ENCODE data around the gene SZT2. TPM values are rescaled to one million over a fixed set of nuclear protein-coding genes. Genes with fewer than 3 reads are reported as not detected.

SZT2 gene
- total and polyA plus RNA-seq, 2 of the 4 experiments (the other 2 are of a cell fraction): 9.5 to 14.3 TPM

GRCh38 chr1:43431676-43432075 is 42.0 kb downstream of the SZT2 start:
- no peak overlapping the region for H2AFZ ChIP-seq (replicated peaks; ENCODE audit: low read length, poor library complexity)
- H3K36me3 ChIP-seq (ENCODE audit: control insufficient read depth, insufficient read depth, low read length): peaks cover 78% of the 10 kb centered on the region
- H2BK5ac ChIP-seq (ENCODE audit: low read depth, low read length, poor library complexity, severe bottlenecking): no peak overlapping the region
- no peak overlapping the region for H3K18ac ChIP-seq (ENCODE audit: low read depth, low read length)
- H3K4ac ChIP-seq (ENCODE audit: low read depth, low read length): no peak overlapping the region
- CTCF ChIA-PET: no interaction called here
- WGBS, 2 experiments (ENCODE audit: extremely low coverage in 2 of 2, insufficient read length in 1 of 2): 100% methylated on average over 1 of the region's 9 CpGs; no CpG with 5 or more reads in 1 of the 2 experiments
- intact Hi-C loops (cut with micrococcal nuclease) (no loop called here), in situ Hi-C loops (cut with MboI; ENCODE audit: low sequenced_read_pairs) (no loop called here), dilution Hi-C loops (cut with HindIII; ENCODE audit: low sequenced_read_pairs, unreplicated experiment) (no loop called here)
- H3K4me3 ChIP-seq (ENCODE audit: insufficient read depth, low read depth, low read length): no peak overlapping the region
- TF ChIP-seq CHD1 (IDR thresholded peaks at IDR 0.05; ENCODE audit: low read depth, low read length) (no peak), POLR2A (IDR thresholded peaks at IDR 0.05; ENCODE audit: low read depth, low read length) (no peak), RCOR1 (IDR thresholded peaks at IDR 0.05; ENCODE audit: insufficient replicate concordance, low read length) (no peak), MAZ (IDR thresholded peaks at IDR 0.05; ENCODE audit: borderline replicate concordance, low read depth, low read length) (no peak), MXI1 (IDR thresholded peaks at IDR 0.05; ENCODE audit: borderline replicate concordance, low read depth, low read length) (no peak), SMC3 (IDR thresholded peaks at IDR 0.05; ENCODE audit: low read depth, low read length) (no peak), BHLHE40 (IDR thresholded peaks at IDR 0.05; ENCODE audit: low read depth, low read length) (no peak), USF2 (IDR thresholded peaks at IDR 0.05; ENCODE audit: low read depth, low read length) (no peak), RFX5 (IDR thresholded peaks at IDR 0.05; ENCODE audit: low read depth, low read length) (no peak), NFE2L2 (IDR thresholded peaks at IDR 0.05; ENCODE audit: low read depth, low read length) (no peak), CEBPB (IDR thresholded peaks at IDR 0.05; ENCODE audit: low read depth, low read length) (no peak), FOS (IDR thresholded peaks at IDR 0.05; ENCODE audit: low read depth, low read length) (no peak), RAD21 (IDR thresholded peaks at IDR 0.05; ENCODE audit: low read length) (no peak), MAFK (IDR thresholded peaks at IDR 0.05; ENCODE audit: low read depth, low read length) (no peak)
- TF ChIP-seq, protein P1, sequence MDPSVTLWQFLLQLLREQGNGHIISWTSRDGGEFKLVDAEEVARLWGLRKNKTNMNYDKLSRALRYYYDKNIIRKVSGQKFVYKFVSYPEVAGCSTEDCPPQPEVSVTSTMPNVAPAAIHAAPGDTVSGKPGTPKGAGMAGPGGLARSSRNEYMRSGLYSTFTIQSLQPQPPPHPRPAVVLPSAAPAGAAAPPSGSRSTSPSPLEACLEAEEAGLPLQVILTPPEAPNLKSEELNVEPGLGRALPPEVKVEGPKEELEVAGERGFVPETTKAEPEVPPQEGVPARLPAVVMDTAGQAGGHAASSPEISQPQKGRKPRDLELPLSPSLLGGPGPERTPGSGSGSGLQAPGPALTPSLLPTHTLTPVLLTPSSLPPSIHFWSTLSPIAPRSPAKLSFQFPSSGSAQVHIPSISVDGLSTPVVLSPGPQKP (IDR thresholded peaks at IDR 0.05; ENCODE audit: borderline replicate concordance, low read depth, low read length): no peak
- TF ChIP-seq, protein P2, sequence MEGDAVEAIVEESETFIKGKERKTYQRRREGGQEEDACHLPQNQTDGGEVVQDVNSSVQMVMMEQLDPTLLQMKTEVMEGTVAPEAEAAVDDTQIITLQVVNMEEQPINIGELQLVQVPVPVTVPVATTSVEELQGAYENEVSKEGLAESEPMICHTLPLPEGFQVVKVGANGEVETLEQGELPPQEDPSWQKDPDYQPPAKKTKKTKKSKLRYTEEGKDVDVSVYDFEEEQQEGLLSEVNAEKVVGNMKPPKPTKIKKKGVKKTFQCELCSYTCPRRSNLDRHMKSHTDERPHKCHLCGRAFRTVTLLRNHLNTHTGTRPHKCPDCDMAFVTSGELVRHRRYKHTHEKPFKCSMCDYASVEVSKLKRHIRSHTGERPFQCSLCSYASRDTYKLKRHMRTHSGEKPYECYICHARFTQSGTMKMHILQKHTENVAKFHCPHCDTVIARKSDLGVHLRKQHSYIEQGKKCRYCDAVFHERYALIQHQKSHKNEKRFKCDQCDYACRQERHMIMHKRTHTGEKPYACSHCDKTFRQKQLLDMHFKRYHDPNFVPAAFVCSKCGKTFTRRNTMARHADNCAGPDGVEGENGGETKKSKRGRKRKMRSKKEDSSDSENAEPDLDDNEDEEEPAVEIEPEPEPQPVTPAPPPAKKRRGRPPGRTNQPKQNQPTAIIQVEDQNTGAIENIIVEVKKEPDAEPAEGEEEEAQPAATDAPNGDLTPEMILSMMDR (conservative IDR thresholded peaks at IDR 0.05; ENCODE audit: low read depth, low read length): no peak
- BruUV-seq (replicated peaks): no TSS peak
- no peak overlapping the region for H2BK120ac ChIP-seq (ENCODE audit: low read depth, low read length)
- H2BK20ac ChIP-seq (ENCODE audit: low read depth, low read length): no peak overlapping the region
- H4K20me1 ChIP-seq (ENCODE audit: insufficient read depth, low read length): no peaks in the 10 kb centered on the region
- no peak overlapping the region for H4K8ac ChIP-seq (ENCODE audit: low read depth in 2 of 2, low read length in 2 of 2)
- H3K14ac ChIP-seq (replicated peaks; ENCODE audit: low read depth, low read length): no peak overlapping the region
- H3K27me3 ChIP-seq (ENCODE audit: control insufficient read depth, insufficient read depth, low read length): no peaks in the 10 kb centered on the region
- H3K4me1 ChIP-seq (ENCODE audit: control insufficient read depth, insufficient read depth, low read length): peaks cover 2% of the 10 kb centered on the region; the same call in 1 of the 2 replicates
- no peak overlapping the region for H3K4me2 ChIP-seq (ENCODE audit: low read depth, low read length)
- no peak overlapping the region for H2AK5ac ChIP-seq (ENCODE audit: low read depth, low read length)
- H3K56ac ChIP-seq (ENCODE audit: extremely low read depth, insufficient read depth, low read length): no peak overlapping the region
- no peak for ATAC-seq (ENCODE audit: low read depth)
- no peak overlapping the region for H2AK9ac ChIP-seq (replicated peaks; ENCODE audit: low read depth, low read length, poor library complexity)
- no peaks in the 10 kb centered on the region for H3K9me3 ChIP-seq (ENCODE audit: control insufficient read depth, insufficient read depth, low read length)
- H4K5ac ChIP-seq (ENCODE audit: low read depth, low read length): no peak overlapping the region
- H3K79me1 ChIP-seq (ENCODE audit: low read depth in 1 of 2, low read length in 2 of 2): no peaks in the 10 kb centered on the region; a peak in 1 of 4 replicates
- DNase-seq: no peak
- H4K91ac ChIP-seq (ENCODE audit: insufficient read depth, low read depth, low read length): no peak overlapping the region
- no peak overlapping the region for H3K23ac ChIP-seq (ENCODE audit: low read depth, low read length)
- no peak overlapping the region for H3K9ac ChIP-seq (ENCODE audit: low read depth, low read length)
- 0 out of 2 replicates have a peak, but pooled peaks cover 6% of the 10 kb centered on the region for H3K9me1 ChIP-seq (ENCODE audit: insufficient read depth, low read length)
- H3K27ac ChIP-seq (ENCODE audit: insufficient read depth, low read length): no peak overlapping the region
- POLR2A ChIA-PET (ENCODE audit: unreplicated experiment): no interaction called here
- no peak overlapping the region for H2BK15ac ChIP-seq (ENCODE audit: low read depth, low read length)
